Tibial nerve (tissue), 4 donors: Measurements from ENCODE around the gene USP4. TPM values are rescaled to one million over a fixed set of nuclear protein-coding genes. Genes with fewer than 3 reads are reported as not detected.

Experiments used
- DNase-seq, 2 donors: peaks; one replicate each; pipeline ENCODE4 v3.0.0-alpha.2; 2019; ENCODE audit warnings: low spot score in 2 of 2
- H3K27ac ChIP-seq, 4 donors: fragments of 200-600 bp; sonication (generic) in 3 of 4; one replicate each; pipeline ENCODE4 v1.5.1; 2017 to 2019; ENCODE audit warnings: mild to moderate bottlenecking in 1 of 4
- H3K27me3 ChIP-seq, 2 donors: fragments of 200-600 bp; sonication (generic) in 1 of 2; one replicate each; pipeline versions ENCODE4 v1.5.1 to v1.6.0; 2017 to 2019
- H3K36me3 ChIP-seq, 3 donors: fragments of 200-600 bp; sonication (generic); one replicate each; pipeline ENCODE4 v1.5.1; 2018 to 2019
- H3K4me1 ChIP-seq, 4 donors: fragments of 200-600 bp; sonication (generic) in 3 of 4; one replicate each; pipeline ENCODE4 v1.5.1; 2017 to 2019
- H3K4me3 ChIP-seq, 4 donors: fragments of 200-600 bp; sonication (generic) in 3 of 4; one replicate each; pipeline ENCODE4 v1.5.1; 2017 to 2019; ENCODE audit warnings: mild to moderate bottlenecking in 1 of 4, moderate library complexity in 1 of 4
- H3K9me3 ChIP-seq, 4 donors: fragments of 200-600 bp; sonication (generic) in 3 of 4; one replicate each; pipeline ENCODE4 v1.5.1; 2017 to 2019
- EP300 ChIP-seq, 2 donors: sonication (generic); formaldehyde crosslinking; IDR thresholded peaks; one replicate each; pipeline ENCODE4 v1.6.1; 2017; ENCODE audit warnings: antibody characterized with exemption in 2 of 2, mild to moderate bottlenecking in 1 of 2
- POLR2A ChIP-seq, 2 donors: fragments of 450-650 bp; IDR thresholded peaks; one replicate each; pipeline ENCODE4 v1.6.1; 2017; ENCODE audit warnings: antibody characterized with exemption in 2 of 2, mild to moderate bottlenecking in 2 of 2, moderate library complexity in 2 of 2
- WGBS, 2 donors: methylation state at CpG; one replicate each; pipeline ENCODE4 v1.1.5; 2018; 5-methylcytosine and 5-hydroxymethylcytosine counted together
- total RNA-seq, 4 donors: library from RNA; depleted of rRNA; stranded (reverse); fragments of >200 nt; gene quantifications; one replicate each; pipeline ENCODE4 v1.1.0, GENCODE V29; 2016
- TF ChIP-seq, protein P1 (sequence below), 5 experiments: fragments of 200-600 bp in 3 of 5; fragments of 450-650 bp in 2 of 5; sonication (generic) in 3 of 5; IDR thresholded peaks; one replicate each; pipeline ENCODE4 v1.5.1; 2016 to 2019; ENCODE audit warnings: antibody characterized with exemption in 5 of 5, mild to moderate bottlenecking in 3 of 5, moderate library complexity in 2 of 5

USP4 gene
- total RNA-seq, 4 donors from 2014 or later, result 33.7 to 49.8 (median 46.0) TPM

DNA sequence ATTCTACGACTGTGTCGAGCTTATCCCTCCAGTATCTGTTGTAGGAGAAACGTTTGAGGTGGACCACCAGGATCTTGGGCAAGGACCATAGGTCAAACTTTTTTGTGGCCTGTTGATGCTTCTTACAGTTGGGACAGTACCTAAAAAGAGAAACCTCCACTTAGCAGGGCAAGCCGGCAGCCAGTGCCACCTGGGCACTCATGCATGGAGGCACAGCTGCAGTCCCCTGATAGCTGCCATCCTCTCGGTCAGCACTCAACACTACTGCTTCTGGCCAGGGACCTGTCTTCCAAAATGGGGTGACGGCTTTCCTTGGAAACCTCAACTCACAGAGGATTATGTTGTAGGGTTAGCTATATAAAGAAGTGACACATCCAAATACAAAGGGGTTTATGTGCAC, 55.9 kb downstream of the USP4 start:
- peaks cover 16 to 97% (median 45%) of the 10 kb centered on the region in 3 donors for H3K36me3 ChIP-seq
- DNase-seq, result no peak
- TF ChIP-seq, protein P1, sequence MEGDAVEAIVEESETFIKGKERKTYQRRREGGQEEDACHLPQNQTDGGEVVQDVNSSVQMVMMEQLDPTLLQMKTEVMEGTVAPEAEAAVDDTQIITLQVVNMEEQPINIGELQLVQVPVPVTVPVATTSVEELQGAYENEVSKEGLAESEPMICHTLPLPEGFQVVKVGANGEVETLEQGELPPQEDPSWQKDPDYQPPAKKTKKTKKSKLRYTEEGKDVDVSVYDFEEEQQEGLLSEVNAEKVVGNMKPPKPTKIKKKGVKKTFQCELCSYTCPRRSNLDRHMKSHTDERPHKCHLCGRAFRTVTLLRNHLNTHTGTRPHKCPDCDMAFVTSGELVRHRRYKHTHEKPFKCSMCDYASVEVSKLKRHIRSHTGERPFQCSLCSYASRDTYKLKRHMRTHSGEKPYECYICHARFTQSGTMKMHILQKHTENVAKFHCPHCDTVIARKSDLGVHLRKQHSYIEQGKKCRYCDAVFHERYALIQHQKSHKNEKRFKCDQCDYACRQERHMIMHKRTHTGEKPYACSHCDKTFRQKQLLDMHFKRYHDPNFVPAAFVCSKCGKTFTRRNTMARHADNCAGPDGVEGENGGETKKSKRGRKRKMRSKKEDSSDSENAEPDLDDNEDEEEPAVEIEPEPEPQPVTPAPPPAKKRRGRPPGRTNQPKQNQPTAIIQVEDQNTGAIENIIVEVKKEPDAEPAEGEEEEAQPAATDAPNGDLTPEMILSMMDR (IDR thresholded peaks at IDR 0.05), result no peak
- TF ChIP-seq POLR2A (IDR thresholded peaks at IDR 0.05), result no peak
- TF ChIP-seq EP300 (IDR thresholded peaks at IDR 0.05), result no peak
- H3K4me1 ChIP-seq, result peaks cover 0 to 11% (median 3%) of the 10 kb centered on the region in 4 donors
- no peak overlapping the region for H3K27ac ChIP-seq
- H3K4me3 ChIP-seq, result no peak overlapping the region
- no peaks in the 10 kb centered on the region for H3K9me3 ChIP-seq
- no peaks in the 10 kb centered on the region for H3K27me3 ChIP-seq
- WGBS, 2 donors, result 91 to 98% methylated on average over 6 of the region's 6 CpGs

DNA sequence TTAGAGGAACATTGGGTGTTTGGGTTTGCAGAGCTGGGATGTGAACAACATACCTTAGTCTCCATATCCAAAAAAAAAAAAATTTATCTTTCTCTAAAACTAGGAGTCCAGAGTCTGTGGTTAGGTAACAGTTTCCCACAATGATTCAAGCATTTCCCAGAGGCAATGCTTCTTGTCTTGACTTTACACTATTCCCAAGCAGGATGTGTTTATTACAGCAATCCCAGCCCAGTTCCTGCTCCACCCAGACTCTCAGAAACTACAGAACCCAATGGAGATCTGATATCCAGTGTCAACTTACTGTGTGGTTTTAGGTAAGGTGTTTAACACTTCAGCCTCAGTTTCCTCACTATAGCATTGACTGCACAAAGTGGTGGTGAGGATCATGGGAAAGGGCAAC, 60.5 kb downstream of the USP4 start:
- Histone ChIP-seq H3K9me3 (no peaks in the 10 kb centered on the region), H3K27ac (peak overlapping the region in 2 of 4 donors; percentile 91 to 98), H3K4me3 (no peak overlapping the region), H3K4me1 (peaks cover 0 to 43% (median 24%) of the 10 kb centered on the region in 4 donors), H3K36me3 (peaks cover 10 to 54% (median 13%) of the 10 kb centered on the region in 3 donors), H3K27me3 (no peaks in the 10 kb centered on the region)
- no peak for DNase-seq
- TF ChIP-seq POLR2A (IDR thresholded peaks at IDR 0.05) (no peak), EP300 (IDR thresholded peaks at IDR 0.05) (peak in 1 of 2 donors; percentile 31)

GRCh38 chr3:49278548-49278947, 61.3 kb downstream of the USP4 start:
- no peaks in the 10 kb centered on the region for H3K27me3 ChIP-seq
- H3K4me1 ChIP-seq, result peaks cover 0 to 43% (median 24%) of the 10 kb centered on the region in 4 donors
- TF ChIP-seq, protein P1 (IDR thresholded peaks at IDR 0.05), result no peak
- no peaks in the 10 kb centered on the region for H3K9me3 ChIP-seq
- peaks cover 3 to 46% (median 5%) of the 10 kb centered on the region in 3 donors for H3K36me3 ChIP-seq
- DNase-seq, result no peak
- H3K27ac ChIP-seq, result peak overlapping the region in 3 of 4 donors; percentile 91 to 98 (median 91)
- 46 to 49% methylated on average over 4 of the region's 4 CpGs for WGBS, 2 donors
- H3K4me3 ChIP-seq, result no peak overlapping the region

DNA sequence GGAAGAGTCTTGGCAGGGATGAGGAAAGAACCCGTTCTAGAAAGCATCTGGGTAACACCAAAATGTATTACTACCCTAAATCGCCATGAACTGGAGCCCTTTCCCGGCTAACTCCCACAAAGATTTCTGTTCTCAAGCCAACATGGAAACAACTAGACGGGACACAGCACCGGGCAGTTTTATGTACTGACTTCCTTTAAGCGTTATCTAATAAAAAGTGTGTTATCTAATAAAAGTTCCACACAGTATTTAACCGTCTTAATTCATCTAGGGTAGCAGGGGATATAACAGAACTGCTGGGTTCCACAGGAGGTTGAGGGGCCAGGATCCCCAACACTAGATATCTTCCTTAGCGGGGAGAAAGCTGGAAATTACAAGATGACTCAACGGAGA, 62.5 kb downstream of the USP4 start:
- Histone ChIP-seq H3K27me3 (no peaks in the 10 kb centered on the region), H3K36me3 (peaks cover 0 to 41% (median 0%) of the 10 kb centered on the region in 3 donors), H3K9me3 (no peaks in the 10 kb centered on the region), H3K4me1 (peaks cover 0 to 43% (median 24%) of the 10 kb centered on the region in 4 donors), H3K4me3 (peak overlapping the region; percentile 39 to 55 (median 48)), H3K27ac (peak overlapping the region; percentile 91 to 98 (median 92))
- no peak for TF ChIP-seq POLR2A (IDR thresholded peaks at IDR 0.05)
- TF ChIP-seq, protein P1 (IDR thresholded peaks at IDR 0.05), result no peak
- no peak for TF ChIP-seq EP300 (IDR thresholded peaks at IDR 0.05)
- DNase-seq, result no peak
- 14 to 24% methylated on average over 9 of the region's 9 CpGs for WGBS, 2 donors

GRCh38 chr3:49276475-49277382, 63.1 kb downstream of the USP4 start, which contains the start of gene C3orf62:
C3orf62 (minus strand) TSS chr3:49277232; CDS start chr3:49276872, 360 bp downstream.
- H3K27me3 ChIP-seq, result no peaks in the 10 kb centered on the region
- H3K4me1 ChIP-seq, result peaks cover 0 to 43% (median 24%) of the 10 kb centered on the region in 4 donors
- no peaks in the 10 kb centered on the region for H3K9me3 ChIP-seq
- H3K4me3 ChIP-seq, result peak within 1 kb of the TSS; percentile 39 to 55 (median 48)
- TF ChIP-seq, protein P1 (IDR thresholded peaks at IDR 0.05), result peak in 1 of 5 experiments; percentile 18
- TF ChIP-seq EP300 (IDR thresholded peaks at IDR 0.05) (peak; percentile 20 to 81), POLR2A (IDR thresholded peaks at IDR 0.05) (peak in 1 of 2 donors; percentile 44)
- DNase-seq, result peak; percentile 78 to 84
- peak within 1 kb of the TSS; percentile 91 to 98 (median 92) for H3K27ac ChIP-seq
- WGBS, 2 donors, result 1 to 2% methylated on average over 48 to 49 of the region's 51 CpGs
- peaks cover 0 to 35% (median 0%) of the 10 kb centered on the region in 3 donors for H3K36me3 ChIP-seq
